HFF-Myc (cell line): ENCODE results near the gene PPDPF.

Experiments
- DNase-seq: peaks from one replicate; pipeline ENCODE4 v3.0.0-alpha.2; 2011; ENCODE audit warnings: low read depth; ENCODE audit errors: extremely low read depth
- H3K4me3 ChIP-seq: replicated peaks from 2 replicates; pipeline ENCODE4 v1.5.1; 2011; ENCODE audit warnings: low read depth, mild to moderate bottlenecking, control low read depth, low read length
- CTCF ChIP-seq: IDR thresholded peaks from 2 replicates; pipeline ENCODE4 v1.5.1; 2012; ENCODE audit warnings: mild to moderate bottlenecking, low read depth, low read length, control low read depth; ENCODE audit errors: missing control alignments

The PPDPF gene

GRCh38 chr20:63518351-63518861 is 2.2 kb upstream of the PPDPF start:
- no peak for TF ChIP-seq CTCF
- DNase-seq: no peak
- H3K4me3 ChIP-seq: no peak overlapping the region

DNA sequence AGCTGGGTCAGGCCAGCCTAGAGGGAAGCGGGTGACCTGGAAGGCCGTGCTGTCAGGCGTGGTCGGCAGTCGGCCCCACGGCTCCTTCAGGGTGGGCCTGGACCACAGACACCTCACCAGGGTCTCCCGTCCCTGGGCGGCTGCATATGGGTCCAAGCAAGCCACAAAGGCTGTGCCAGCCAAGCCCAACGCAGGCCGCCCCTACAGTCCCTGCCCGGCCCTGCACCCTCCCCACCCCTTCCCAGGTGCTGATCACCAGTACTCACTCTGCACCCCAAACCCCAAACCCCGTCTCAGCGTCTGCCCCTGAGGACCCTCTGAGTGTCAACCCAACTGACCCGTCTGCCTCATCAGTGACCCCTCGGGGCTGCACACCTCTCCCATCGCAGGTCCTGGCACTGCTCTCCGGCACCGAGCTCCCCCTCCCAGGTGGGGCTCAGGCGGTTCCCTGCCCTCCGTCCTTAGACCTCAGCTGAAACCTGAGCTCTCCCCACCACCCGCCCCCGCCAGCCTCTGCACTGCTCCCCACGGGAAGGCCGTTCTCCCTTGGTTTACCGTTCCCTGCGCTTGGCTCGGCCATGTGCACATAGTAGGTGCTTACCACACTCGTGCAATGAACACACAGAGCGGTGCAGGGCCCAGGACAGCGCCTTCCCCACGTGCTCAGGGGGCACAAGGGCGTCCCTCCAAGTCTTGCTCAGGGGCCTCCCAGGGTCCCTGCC is 1.5 kb upstream of the PPDPF start:
- peak overlapping the region; percentile 70 for H3K4me3 ChIP-seq
- DNase-seq: no peak
- no peak for TF ChIP-seq CTCF

DNA sequence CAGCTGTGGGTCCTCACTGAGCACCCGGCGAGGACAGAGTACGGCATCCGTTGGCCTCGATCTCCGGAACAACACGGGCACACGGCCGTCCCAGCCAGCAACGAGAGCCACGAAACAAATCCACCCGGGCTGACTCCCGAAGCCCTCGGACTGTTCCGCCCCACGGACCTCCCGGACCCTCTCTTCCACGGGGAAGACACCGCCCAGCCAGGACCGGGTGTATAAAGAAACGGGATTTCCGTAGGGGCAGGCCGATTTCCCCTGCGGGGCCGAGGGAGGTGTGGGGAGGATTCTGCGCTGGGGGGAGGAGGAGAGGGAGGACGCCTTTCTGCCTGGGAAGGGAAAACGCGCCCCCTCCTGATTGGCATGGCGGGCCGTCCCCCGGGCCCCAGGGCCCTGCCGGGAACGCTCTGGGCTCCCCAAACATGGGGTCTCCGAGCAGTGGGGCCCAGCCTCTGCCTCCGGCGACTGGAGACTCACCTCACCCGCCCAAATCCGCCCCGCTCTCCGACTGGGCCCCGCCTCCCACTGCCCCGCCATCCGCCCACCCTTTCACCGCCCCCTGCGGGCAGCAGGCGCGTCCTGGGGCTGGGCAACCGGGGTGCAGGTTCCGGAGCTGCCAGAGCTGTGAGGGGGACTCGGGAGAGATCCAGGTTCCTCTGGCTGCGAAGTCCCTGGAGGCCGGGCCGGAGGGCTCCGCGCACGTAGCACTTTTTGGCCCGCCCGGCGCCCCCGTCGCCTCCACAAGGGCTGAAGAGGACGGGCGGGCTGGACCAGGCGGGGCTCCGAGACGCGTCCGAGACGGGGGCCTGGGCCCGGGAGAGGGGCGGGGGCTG is 679 bp upstream of the PPDPF start:
- H3K4me3 ChIP-seq: peak overlapping the region; percentile 70
- no peak for DNase-seq
- peak; percentile 14 for TF ChIP-seq CTCF

GRCh38 chr20:63520934-63521601 is 503 bp downstream of the PPDPF start:
- no peak for TF ChIP-seq CTCF
- peak overlapping the region; percentile 70 for H3K4me3 ChIP-seq
- no peak for DNase-seq

DNA sequence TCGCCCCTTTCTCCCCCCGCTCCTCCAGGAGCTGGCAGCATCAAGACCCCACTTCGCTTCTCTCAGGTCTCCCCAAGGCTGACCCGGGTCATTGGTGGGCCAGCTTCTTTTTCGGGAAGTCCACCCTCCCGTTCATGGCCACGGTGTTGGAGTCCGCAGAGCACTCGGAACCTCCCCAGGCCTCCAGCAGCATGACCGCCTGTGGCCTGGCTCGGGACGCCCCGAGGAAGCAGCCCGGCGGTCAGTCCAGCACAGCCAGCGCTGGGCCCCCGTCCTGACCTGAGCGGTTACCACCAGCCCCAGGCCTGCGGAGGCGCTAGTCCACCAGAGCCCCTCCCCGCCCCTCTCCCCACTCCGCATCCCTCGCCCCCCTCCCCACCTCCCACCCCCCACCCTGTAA is 1.0 kb downstream of the PPDPF start:
- TF ChIP-seq CTCF: no peak
- peak overlapping the region; percentile 70 for H3K4me3 ChIP-seq
- DNase-seq: no peak

DNA sequence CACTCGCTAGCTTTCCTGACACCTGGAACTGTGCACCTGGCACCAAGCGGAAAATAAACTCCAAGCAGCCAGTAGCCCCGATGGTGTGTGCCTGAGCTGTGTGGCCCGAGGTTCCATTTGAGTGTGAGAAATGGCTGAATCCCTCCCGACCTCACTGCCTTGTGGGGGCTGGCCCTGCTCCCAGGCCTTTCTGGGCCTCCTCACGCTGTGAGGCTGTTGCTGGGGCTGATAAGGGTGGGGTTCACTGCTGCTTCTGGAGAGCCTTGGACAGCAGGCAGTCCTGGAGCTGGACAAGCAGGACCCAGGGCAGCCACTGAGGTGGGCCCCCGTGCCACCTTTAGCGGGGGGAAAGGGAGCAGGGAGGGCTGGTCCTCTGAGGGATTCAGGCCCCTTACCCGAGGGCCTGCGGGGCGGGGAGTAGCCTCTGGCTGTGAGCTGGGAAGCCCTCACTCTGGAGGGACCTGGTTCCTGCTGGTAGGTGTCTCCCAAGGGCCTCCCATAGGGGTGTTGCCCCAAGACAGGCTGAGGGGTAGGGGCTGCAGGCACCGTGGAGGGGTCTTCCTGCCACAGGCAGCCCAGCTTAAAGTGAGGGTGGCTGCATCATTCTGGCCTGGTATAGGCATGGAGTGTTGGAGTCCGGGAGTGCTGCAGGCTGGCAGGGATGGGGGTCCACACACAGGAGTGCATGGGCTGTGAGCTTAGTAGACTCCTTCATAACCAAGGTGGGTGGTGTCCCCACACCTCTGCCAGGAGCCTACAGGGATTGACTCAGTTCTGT is 1.7 kb downstream of the PPDPF start:
- TF ChIP-seq CTCF: no peak
- no peak for DNase-seq
- H3K4me3 ChIP-seq: peak overlapping the region; percentile 70
